ENCODE results near the gene ASPM. TPM values are rescaled to one million over a fixed set of nuclear protein-coding genes. Genes with fewer than 3 reads are reported as not detected.

Gene ASPM
- total RNA-seq, 1 donor, result 5.1 TPM

DNA sequence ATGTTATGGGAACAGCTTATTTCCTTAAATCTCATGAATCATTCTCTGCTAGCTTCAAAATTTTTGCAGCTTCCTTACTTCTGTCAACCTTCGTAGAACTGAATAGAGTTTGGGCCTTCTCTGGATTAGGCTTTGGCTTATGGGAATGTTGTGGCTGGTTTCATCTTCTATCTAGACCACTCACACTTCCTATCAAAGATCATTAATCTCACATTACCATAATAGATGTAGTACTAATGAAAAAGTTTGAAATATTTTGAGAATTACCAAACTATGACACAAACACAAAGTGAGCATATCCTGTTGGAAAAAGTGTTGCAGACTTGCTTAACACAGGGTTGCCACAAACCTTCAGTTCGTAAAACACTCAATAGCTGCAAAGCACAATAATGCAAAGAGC lies 30.3 kb downstream of the ASPM start:
- Histone ChIP-seq H3K4me3 (ENCODE audit: insufficient read depth, low read length) (no peak overlapping the region), H2AFZ (ENCODE audit: low read length) (peak overlapping the region; percentile 36), H3K36me3 (ENCODE audit: insufficient read depth, low read length) (peaks cover 4% of the 10 kb centered on the region), H3K27me3 (ENCODE audit: insufficient read depth, low read length) (no peaks in the 10 kb centered on the region), H3K9me3 (ENCODE audit: low read depth, low read length) (no peaks in the 10 kb centered on the region), H3K79me2 (ENCODE audit: insufficient read depth, low read length) (peaks cover 8% of the 10 kb centered on the region), H3K4me1 (ENCODE audit: insufficient read depth, low read length) (no peaks in the 10 kb centered on the region), H3K27ac (ENCODE audit: low read depth, low read length) (no peak overlapping the region), H4K20me1 (ENCODE audit: insufficient read depth, low read length) (no peaks in the 10 kb centered on the region), H3K4me2 (ENCODE audit: insufficient read depth, low read length) (no peak overlapping the region)
- no peak for TF ChIP-seq CTCF (IDR thresholded peaks at IDR 0.05; ENCODE audit: extremely low read depth, low read depth, low read length)
- no peak for DNase-seq (ENCODE audit: insufficient read length, low spot score, missing footprints)

- no peak overlapping the region for H3K27ac ChIP-seq (ENCODE audit: low read depth, low read length)
- H3K79me2 ChIP-seq (ENCODE audit: insufficient read depth, low read length), result peaks cover 15% of the 10 kb centered on the region
- no peak overlapping the region for H3K4me2 ChIP-seq (ENCODE audit: insufficient read depth, low read length)
- no peak for DNase-seq (ENCODE audit: insufficient read length, low spot score, missing footprints)
- H3K9me3 ChIP-seq (ENCODE audit: low read depth, low read length), result no peaks in the 10 kb centered on the region
- TF ChIP-seq CTCF (IDR thresholded peaks at IDR 0.05; ENCODE audit: extremely low read depth, low read depth, low read length), result no peak
- peaks cover 10% of the 10 kb centered on the region for H3K36me3 ChIP-seq (ENCODE audit: insufficient read depth, low read length)
- H3K4me3 ChIP-seq (ENCODE audit: insufficient read depth, low read length), result no peak overlapping the region
- no peaks in the 10 kb centered on the region for H4K20me1 ChIP-seq (ENCODE audit: insufficient read depth, low read length)
- no peaks in the 10 kb centered on the region for H3K27me3 ChIP-seq (ENCODE audit: insufficient read depth, low read length)
- peak overlapping the region; percentile 21 for H2AFZ ChIP-seq (ENCODE audit: low read length)
- H3K4me1 ChIP-seq (ENCODE audit: insufficient read depth, low read length), result peaks cover 3% of the 10 kb centered on the region
Observed at GRCh38 chr1:197106869-197107268, 39.6 kb downstream of the ASPM start.

DNA sequence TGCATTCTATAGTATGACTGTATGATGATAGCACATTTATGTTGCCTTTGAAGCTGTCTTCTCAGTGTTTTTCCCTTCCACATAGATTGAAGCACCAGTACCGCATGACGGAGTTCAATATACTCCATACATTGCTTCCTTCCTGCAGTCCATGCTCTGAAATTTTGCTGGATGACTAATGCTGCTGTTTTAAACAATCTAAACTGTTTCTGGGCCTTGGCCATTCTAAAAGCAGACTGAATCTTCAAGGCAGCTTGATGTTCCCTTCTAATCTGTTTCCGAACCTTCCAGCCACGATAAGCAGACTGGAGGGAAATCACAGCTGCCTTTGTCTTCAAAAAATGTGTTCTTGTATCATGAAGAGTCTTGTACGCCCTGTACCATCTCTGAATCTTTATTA lies 43.2 kb downstream of the ASPM start:
- Histone ChIP-seq H3K4me3 (ENCODE audit: insufficient read depth, low read length) (no peak overlapping the region), H3K36me3 (ENCODE audit: insufficient read depth, low read length) (peaks cover 10% of the 10 kb centered on the region), H3K4me2 (ENCODE audit: insufficient read depth, low read length) (no peak overlapping the region), H4K20me1 (ENCODE audit: insufficient read depth, low read length) (no peaks in the 10 kb centered on the region), H3K79me2 (ENCODE audit: insufficient read depth, low read length) (no peaks in the 10 kb centered on the region), H3K4me1 (ENCODE audit: insufficient read depth, low read length) (peaks cover 3% of the 10 kb centered on the region), H3K9me3 (ENCODE audit: low read depth, low read length) (no peaks in the 10 kb centered on the region), H3K27ac (ENCODE audit: low read depth, low read length) (no peak overlapping the region), H2AFZ (ENCODE audit: low read length) (peak overlapping the region; percentile 47), H3K27me3 (ENCODE audit: insufficient read depth, low read length) (no peaks in the 10 kb centered on the region)
- no peak for TF ChIP-seq CTCF (IDR thresholded peaks at IDR 0.05; ENCODE audit: extremely low read depth, low read depth, low read length)
- DNase-seq (ENCODE audit: insufficient read length, low spot score, missing footprints), result no peak

GRCh38 chr1:197101978-197102377 lies 44.5 kb downstream of the ASPM start:
- no peak overlapping the region for H3K4me2 ChIP-seq (ENCODE audit: insufficient read depth, low read length)
- H3K36me3 ChIP-seq (ENCODE audit: insufficient read depth, low read length), result peaks cover 7% of the 10 kb centered on the region

More at GRCh38 chr1:197101978-197102377, 44.5 kb downstream of the ASPM start:
- H3K79me2 ChIP-seq (ENCODE audit: insufficient read depth, low read length), result no peaks in the 10 kb centered on the region
- no peaks in the 10 kb centered on the region for H3K27me3 ChIP-seq (ENCODE audit: insufficient read depth, low read length)
- H3K4me1 ChIP-seq (ENCODE audit: insufficient read depth, low read length), result peaks cover 3% of the 10 kb centered on the region
- H3K4me3 ChIP-seq (ENCODE audit: insufficient read depth, low read length), result no peak overlapping the region
- H4K20me1 ChIP-seq (ENCODE audit: insufficient read depth, low read length), result no peaks in the 10 kb centered on the region
- TF ChIP-seq CTCF (IDR thresholded peaks at IDR 0.05; ENCODE audit: extremely low read depth, low read depth, low read length), result no peak
- H3K27ac ChIP-seq (ENCODE audit: low read depth, low read length), result no peak overlapping the region
- no peaks in the 10 kb centered on the region for H3K9me3 ChIP-seq (ENCODE audit: low read depth, low read length)
- no peak for DNase-seq (ENCODE audit: insufficient read length, low spot score, missing footprints)
- H2AFZ ChIP-seq (ENCODE audit: low read length), result peak overlapping the region; percentile 90

All from osteoblast (primary cell).